ENCODE measurements around the gene ARL6IP4.
"Not testable (repeated sequence)": the region's sequence is repeated elsewhere in the genome, so short reads cannot be mapped to it uniquely, and the experiment has no call there.

The ARL6IP4 gene

DNA sequence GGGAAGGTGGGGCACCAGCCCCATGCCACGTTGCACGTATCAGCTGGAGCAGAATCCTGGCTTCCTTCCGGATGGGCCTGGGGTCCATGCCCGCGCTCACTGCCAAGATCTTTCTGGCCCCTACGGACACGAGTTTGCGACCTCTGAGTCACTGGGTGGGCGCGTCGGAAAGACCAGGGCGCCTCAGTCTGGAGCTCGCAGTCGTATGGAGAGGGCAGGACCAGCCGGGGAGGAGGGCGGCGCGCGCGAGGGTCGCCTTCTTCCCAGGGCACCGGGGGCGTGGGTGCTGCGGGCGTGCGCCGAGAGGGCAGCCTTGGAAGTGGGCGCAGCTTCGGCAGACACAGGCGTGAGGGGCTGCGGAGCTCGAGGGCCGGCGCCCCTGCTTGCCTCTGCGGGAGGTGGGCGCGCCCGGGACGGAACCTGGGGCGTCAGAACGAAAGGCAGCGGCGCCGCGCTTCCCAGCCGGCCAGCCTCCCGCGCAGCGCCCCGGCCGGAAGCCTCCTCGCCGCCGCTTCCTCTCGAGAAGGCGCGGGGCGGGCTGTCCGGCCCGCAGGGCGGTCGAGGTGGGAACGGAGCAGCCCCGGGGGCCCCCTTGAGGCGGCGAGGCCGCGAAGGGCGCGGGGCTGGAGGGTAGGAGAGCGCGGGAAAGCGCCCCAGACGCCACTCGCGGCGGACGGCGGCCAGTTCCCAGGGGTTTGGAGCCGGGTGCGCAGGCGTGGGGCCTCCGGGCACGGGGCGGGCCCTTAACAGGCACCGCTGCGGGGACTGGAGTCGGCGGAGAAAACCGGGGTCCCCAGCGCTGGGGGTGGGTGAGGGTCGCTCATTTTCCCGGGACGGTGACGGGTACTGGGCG is at the start of gene ARL6IP4:
Gene ARL6IP4 (plus strand): TSS at position 499 of the 853 bp plus-strand sequence. CDS start 459 bp downstream, outside the sequence.
- TF ChIP-seq, protein P1, sequence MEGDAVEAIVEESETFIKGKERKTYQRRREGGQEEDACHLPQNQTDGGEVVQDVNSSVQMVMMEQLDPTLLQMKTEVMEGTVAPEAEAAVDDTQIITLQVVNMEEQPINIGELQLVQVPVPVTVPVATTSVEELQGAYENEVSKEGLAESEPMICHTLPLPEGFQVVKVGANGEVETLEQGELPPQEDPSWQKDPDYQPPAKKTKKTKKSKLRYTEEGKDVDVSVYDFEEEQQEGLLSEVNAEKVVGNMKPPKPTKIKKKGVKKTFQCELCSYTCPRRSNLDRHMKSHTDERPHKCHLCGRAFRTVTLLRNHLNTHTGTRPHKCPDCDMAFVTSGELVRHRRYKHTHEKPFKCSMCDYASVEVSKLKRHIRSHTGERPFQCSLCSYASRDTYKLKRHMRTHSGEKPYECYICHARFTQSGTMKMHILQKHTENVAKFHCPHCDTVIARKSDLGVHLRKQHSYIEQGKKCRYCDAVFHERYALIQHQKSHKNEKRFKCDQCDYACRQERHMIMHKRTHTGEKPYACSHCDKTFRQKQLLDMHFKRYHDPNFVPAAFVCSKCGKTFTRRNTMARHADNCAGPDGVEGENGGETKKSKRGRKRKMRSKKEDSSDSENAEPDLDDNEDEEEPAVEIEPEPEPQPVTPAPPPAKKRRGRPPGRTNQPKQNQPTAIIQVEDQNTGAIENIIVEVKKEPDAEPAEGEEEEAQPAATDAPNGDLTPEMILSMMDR (IDR thresholded peaks at IDR 0.05; ENCODE audit: extremely low read depth, missing control alignments), result no peak
- peak; percentile 94 for DNase-seq (ENCODE audit: low spot score)

DNA sequence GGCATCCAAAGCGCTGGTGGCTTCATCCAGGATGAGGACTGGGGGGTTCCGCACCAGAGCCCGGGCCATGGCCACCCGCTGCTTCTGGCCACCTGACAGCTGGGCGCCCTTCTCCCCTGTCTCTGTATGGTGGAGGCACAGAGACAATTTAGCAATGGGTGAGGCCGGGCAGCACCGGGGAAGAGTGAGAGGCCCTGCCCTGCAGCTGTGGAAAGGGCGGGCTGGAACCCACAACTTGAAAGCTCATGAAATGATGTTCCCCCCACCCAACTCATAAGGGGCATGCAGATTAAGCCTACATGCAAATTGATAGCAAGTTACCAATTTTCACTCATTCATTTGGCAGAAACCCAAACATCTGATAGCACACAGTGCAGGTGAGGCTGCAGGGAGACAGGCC is 48.3 kb upstream of the ARL6IP4 start:
- TF ChIP-seq, protein P1 (IDR thresholded peaks at IDR 0.05; ENCODE audit: extremely low read depth, missing control alignments), result no peak
- DNase-seq (ENCODE audit: low spot score), result no peak

DNA sequence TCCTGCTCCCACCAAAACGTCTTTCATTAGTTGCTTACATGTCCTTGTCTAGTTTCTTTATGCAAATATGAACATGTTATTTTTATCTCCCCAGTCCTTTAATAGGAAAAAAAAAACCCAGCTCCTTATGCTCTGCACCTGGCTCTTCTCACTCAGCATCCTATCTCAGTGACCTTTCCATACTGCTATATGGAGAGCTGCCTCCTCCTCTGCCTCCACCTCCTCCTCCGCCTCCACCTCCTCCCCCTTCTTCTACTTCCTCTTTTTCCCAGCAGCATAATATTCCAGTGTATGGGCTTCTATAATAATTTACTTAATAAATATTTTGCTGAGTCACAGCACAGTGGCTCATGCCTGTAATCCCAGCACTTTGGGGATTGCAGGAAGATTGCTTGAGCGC is 45.8 kb upstream of the ARL6IP4 start:
- TF ChIP-seq, protein P1 (IDR thresholded peaks at IDR 0.05; ENCODE audit: extremely low read depth, missing control alignments), result no peak
- peak; percentile 67 for DNase-seq (ENCODE audit: low spot score)

DNA sequence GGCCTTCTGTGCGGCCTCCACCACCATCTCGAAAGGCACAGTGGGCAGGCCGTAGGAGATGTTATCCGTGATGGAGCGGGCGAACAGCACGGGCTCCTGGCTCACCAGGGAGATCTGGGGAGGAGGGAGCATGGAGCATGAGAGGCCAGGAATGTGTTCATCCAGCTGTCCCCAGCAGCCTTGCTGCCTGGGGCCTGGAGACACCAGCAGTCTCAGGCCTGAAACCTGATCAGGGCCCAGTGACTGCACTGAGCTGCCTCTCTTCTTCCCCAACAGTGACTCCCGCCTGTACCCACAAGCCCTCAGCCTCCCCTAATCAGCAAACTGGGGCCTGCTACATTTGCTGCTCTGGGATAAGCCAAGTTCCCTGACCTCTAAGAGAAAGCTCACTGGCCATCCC is 45.2 kb upstream of the ARL6IP4 start:
- TF ChIP-seq, protein P1 (IDR thresholded peaks at IDR 0.05; ENCODE audit: extremely low read depth, missing control alignments), result no peak
- no peak for DNase-seq (ENCODE audit: low spot score)

DNA sequence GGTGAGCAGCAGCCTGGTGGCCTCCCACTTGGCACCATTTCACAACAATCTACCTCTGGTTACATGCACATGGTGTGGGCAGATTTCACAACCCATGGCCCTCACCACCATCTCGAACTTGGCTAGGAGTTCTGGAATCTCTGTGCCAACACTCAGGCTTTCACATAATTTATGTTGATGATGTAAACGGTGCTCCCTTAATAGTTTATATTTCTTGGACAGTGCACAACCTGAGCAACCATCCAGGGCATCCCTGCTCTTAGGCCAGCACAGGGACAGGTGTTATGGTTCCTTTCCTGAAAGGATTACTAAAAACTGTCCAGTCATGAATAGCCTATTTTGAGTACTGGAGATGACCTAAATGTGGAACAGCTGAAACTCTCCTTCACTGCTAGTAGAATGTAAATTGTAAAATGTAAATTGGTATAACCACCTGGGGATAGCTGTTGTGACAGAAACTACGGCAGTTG is 42.8 kb upstream of the ARL6IP4 start:
- TF ChIP-seq, protein P1 (IDR thresholded peaks at IDR 0.05; ENCODE audit: extremely low read depth, missing control alignments), result no peak
- no peak for DNase-seq (ENCODE audit: low spot score)

DNA sequence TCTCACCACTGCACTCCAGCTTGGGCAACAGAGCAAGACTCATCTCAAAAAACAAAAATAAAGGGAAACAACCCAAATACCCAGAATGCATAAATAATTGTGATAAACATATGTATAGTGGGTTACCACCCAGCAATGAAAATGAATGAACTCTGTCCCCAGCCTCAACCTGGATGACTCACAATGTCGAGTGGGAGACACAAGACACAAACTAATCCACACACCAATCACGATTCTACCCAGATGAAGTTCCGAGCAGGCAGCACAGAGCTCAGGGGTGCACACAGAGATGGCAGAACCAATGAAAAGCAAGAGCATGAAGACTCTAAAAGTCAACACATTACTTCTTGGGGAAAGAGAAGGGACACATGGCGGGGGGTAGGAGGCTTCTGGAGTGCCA is 41.4 kb upstream of the ARL6IP4 start:
- TF ChIP-seq, protein P1 (IDR thresholded peaks at IDR 0.05; ENCODE audit: extremely low read depth, missing control alignments), result no peak
- DNase-seq (ENCODE audit: low spot score), result no peak

DNA sequence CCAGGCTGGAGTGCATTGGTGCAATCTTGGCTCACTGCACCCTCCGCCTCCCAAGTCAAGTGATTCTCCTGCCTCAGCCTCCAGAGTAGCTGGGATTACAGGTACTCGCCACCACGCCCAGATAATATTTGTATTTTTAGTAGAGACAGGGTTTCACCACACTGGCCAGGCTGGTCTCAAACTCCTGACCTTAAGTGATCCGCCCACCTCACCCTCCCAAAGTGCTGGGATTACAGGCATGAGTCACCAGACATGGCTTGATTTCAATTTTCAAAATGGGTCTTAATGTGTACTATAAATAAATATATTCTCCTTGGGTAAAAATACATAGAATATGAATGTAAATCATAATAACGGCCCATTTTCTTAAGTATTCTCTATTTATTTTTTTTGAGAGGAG is 39.1 kb upstream of the ARL6IP4 start:
- not testable (repeated sequence) for DNase-seq (ENCODE audit: low spot score)

DNA sequence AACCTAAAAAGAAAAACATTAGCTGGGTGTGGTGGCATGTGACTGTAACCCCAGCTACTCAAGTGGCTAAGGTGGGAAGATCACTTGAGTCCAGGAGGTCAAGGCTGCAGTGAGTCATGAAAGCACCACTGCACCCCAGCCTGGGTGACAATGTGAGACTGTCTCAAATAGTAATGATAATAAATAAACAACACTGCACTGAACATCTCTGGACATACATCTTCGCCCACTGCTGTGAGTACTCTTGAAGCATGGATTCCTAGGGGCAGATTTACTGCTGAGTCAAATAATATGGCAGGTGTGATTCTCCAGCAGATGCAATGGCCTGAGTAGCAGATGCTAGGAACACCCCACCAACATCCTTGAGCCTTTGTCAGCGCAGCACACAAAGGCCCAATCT is 37.8 kb upstream of the ARL6IP4 start:
- DNase-seq (ENCODE audit: low spot score), result no peak
- TF ChIP-seq, protein P1 (IDR thresholded peaks at IDR 0.05; ENCODE audit: extremely low read depth, missing control alignments), result no peak

Measured in GM20000 (cell line).